GM06990 (cell line): ENCODE results near the gene PCED1A.

Experiments used
- DNase-seq: peaks from one replicate; pipeline ENCODE4 v3.0.0-alpha.2; 2011; ENCODE audit not compliant: insufficient read length; ENCODE audit errors: extremely low read depth
- H3K27me3 ChIP-seq: replicated peaks from 2 replicates; pipeline ENCODE4 v1.6.0; 2011; ENCODE audit warnings: low read length; ENCODE audit not compliant: control insufficient read depth, insufficient read depth
- H3K36me3 ChIP-seq: 2 replicates; pipeline ENCODE4 v1.5.1; 2011; ENCODE audit warnings: low read length; ENCODE audit not compliant: control insufficient read depth, insufficient read depth
- H3K4me3 ChIP-seq: replicated peaks from 2 replicates; pipeline ENCODE4 v1.5.1; 2011; ENCODE audit warnings: low read depth, mild to moderate bottlenecking, control low read depth, low read length
- CTCF ChIP-seq: IDR thresholded peaks from 2 replicates; pipeline ENCODE4 v1.5.1; 2011; ENCODE audit warnings: low read length, control low read depth, mild to moderate bottlenecking, inconsistent platforms; ENCODE audit not compliant: insufficient read depth, poor library complexity, severe bottlenecking

The PCED1A gene

GRCh38 chr20:2804041-2804828 lies 36.2 kb downstream of the PCED1A start:
- Histone ChIP-seq H3K36me3 (no peaks in the 10 kb centered on the region), H3K27me3 (peaks cover 3% of the 10 kb centered on the region), H3K4me3 (no peak overlapping the region)
- no peak for DNase-seq
- no peak for TF ChIP-seq CTCF

GRCh38 chr20:2801286-2801728 lies 39.1 kb downstream of the PCED1A start:
- H3K4me3 ChIP-seq: no peak overlapping the region
- DNase-seq: no peak
- H3K27me3 ChIP-seq: peaks cover 3% of the 10 kb centered on the region

GRCh38 chr20:2800521-2801285 lies 39.8 kb downstream of the PCED1A start, which contains the start of gene CPXM1:
TSS of gene CPXM1 (minus strand) at chr20:2800627. CDS start at chr20:2800572, 55 bp downstream.
- DNase-seq: peak; percentile 54
- peaks cover 3% of the 10 kb centered on the region for H3K27me3 ChIP-seq
- TF ChIP-seq CTCF: peak; percentile 5
- H3K36me3 ChIP-seq: no peaks in the 10 kb centered on the region
- peak within 1 kb of the TSS; percentile 51 for H3K4me3 ChIP-seq

More at GRCh38 chr20:2801286-2801728, 39.1 kb downstream of the PCED1A start:
- no peak for TF ChIP-seq CTCF
- H3K36me3 ChIP-seq: no peaks in the 10 kb centered on the region

- DNase-seq: no peak
- H3K36me3 ChIP-seq: no peaks in the 10 kb centered on the region
- H3K27me3 ChIP-seq: peaks cover 3% of the 10 kb centered on the region
- no peak for TF ChIP-seq CTCF
- H3K4me3 ChIP-seq: peak overlapping the region; percentile 51
Measured at GRCh38 chr20:2799688-2800520, 40.6 kb downstream of the PCED1A start.

GRCh38 chr20:2799271-2799670 lies 41.2 kb downstream of the PCED1A start:
- DNase-seq: no peak
- H3K36me3 ChIP-seq: no peaks in the 10 kb centered on the region
- H3K27me3 ChIP-seq: peaks cover 3% of the 10 kb centered on the region
- no peak for TF ChIP-seq CTCF
- no peak overlapping the region for H3K4me3 ChIP-seq
